Astrocyte (in vitro differentiated cells and primary cell): ENCODE results near the gene ATF3.

ENCODE experiments used
- EZH2 ChIP-seq: IDR thresholded peaks from 2 replicates; pipeline ENCODE4 v1.6.1; 2012; ENCODE audit warnings: mild to moderate bottlenecking, low read length, inconsistent platforms; ENCODE audit not compliant: insufficient read depth
- TF ChIP-seq, protein P1 (sequence below): IDR thresholded peaks from 2 replicates; pipeline ENCODE4 v1.5.1; 2011; ENCODE audit warnings: low read depth, mild to moderate bottlenecking, inconsistent platforms, low read length, moderate library complexity; ENCODE audit not compliant: insufficient read depth

DNA sequence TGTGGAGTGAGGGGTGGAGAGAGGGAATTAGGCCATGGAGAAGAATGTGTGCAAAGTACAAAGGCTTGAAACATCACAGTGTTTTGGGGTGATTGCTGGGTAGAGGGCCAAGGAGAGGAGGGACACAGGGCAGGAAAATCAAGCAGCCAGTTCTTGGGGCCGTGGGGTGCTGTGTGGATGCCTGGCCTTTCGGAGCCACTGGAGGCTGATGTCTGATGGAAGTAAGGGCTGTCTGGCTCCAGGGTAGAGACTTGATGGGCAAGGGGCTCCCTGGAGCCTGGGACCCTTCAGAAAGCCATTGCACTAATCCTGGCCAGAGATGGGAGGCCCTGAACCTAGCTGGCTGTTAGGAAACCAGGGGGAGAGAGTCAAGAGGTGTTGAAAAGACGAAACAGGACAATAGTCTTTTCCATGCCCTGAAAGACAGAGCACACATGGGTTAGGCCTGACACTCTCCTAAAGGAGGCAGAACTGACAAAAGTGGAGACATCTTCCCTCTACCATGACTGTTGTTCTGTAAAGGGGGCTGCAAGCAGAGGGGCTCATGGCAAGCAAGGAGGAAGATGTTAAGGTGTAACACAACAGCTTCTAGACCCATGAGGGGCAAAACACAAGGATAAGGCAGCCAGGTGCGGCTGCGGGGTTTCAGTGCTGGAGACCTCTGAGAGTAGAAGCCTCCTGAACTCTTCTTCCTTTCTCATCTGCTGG lies 21.0 kb downstream of the ATF3 start:
- TF ChIP-seq, protein P1, sequence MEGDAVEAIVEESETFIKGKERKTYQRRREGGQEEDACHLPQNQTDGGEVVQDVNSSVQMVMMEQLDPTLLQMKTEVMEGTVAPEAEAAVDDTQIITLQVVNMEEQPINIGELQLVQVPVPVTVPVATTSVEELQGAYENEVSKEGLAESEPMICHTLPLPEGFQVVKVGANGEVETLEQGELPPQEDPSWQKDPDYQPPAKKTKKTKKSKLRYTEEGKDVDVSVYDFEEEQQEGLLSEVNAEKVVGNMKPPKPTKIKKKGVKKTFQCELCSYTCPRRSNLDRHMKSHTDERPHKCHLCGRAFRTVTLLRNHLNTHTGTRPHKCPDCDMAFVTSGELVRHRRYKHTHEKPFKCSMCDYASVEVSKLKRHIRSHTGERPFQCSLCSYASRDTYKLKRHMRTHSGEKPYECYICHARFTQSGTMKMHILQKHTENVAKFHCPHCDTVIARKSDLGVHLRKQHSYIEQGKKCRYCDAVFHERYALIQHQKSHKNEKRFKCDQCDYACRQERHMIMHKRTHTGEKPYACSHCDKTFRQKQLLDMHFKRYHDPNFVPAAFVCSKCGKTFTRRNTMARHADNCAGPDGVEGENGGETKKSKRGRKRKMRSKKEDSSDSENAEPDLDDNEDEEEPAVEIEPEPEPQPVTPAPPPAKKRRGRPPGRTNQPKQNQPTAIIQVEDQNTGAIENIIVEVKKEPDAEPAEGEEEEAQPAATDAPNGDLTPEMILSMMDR: no peak
- no peak for TF ChIP-seq EZH2
